ENCODE data around the gene NDNF. TPM values are rescaled to one million over a fixed set of nuclear protein-coding genes. Genes with fewer than 3 reads are reported as not detected.

The NDNF gene
- total RNA-seq, 1 donor from 2014 or later: 33.3 TPM

GRCh38 chr4:121030131-121030530 lies 42.2 kb downstream of the NDNF start:
- Mint-ChIP-seq H3K4me1 (ENCODE audit: unreplicated experiment) (peaks cover 3% of the 10 kb centered on the region), H3K27ac (ENCODE audit: unreplicated experiment) (no peak overlapping the region)
- DNase-seq (ENCODE audit: low spot score): no peak

GRCh38 chr4:121026034-121026433 lies 46.3 kb downstream of the NDNF start:
- H3K27ac Mint-ChIP-seq (ENCODE audit: unreplicated experiment): no peak overlapping the region

More at GRCh38 chr4:121030131-121030530, 42.2 kb downstream of the NDNF start:
- TF ChIP-seq CTCF (IDR thresholded peaks at IDR 0.05; ENCODE audit: unreplicated experiment): no peak
- Mint-ChIP-seq H3K36me3 (ENCODE audit: low read depth, unreplicated experiment) (no peaks in the 10 kb centered on the region), H3K27me3 (ENCODE audit: unreplicated experiment) (no peaks in the 10 kb centered on the region), H3K9me3 (ENCODE audit: unreplicated experiment) (no peaks in the 10 kb centered on the region), H3K4me3 (ENCODE audit: unreplicated experiment) (no peak overlapping the region)

GRCh38 chr4:121025540-121025939 lies 46.8 kb downstream of the NDNF start:
- Mint-ChIP-seq H3K27me3 (ENCODE audit: unreplicated experiment) (no peaks in the 10 kb centered on the region), H3K4me1 (ENCODE audit: unreplicated experiment) (no peaks in the 10 kb centered on the region), H3K4me3 (ENCODE audit: unreplicated experiment) (no peak overlapping the region), H3K36me3 (ENCODE audit: low read depth, unreplicated experiment) (no peaks in the 10 kb centered on the region), H3K9me3 (ENCODE audit: unreplicated experiment) (no peaks in the 10 kb centered on the region), H3K27ac (ENCODE audit: unreplicated experiment) (no peak overlapping the region)
- TF ChIP-seq CTCF (IDR thresholded peaks at IDR 0.05; ENCODE audit: unreplicated experiment): no peak
- no peak for DNase-seq (ENCODE audit: low spot score)

More at GRCh38 chr4:121026034-121026433, 46.3 kb downstream of the NDNF start:
- no peak overlapping the region for H3K4me3 Mint-ChIP-seq (ENCODE audit: unreplicated experiment)
- no peaks in the 10 kb centered on the region for H3K9me3 Mint-ChIP-seq (ENCODE audit: unreplicated experiment)
- no peak for DNase-seq (ENCODE audit: low spot score)
- no peaks in the 10 kb centered on the region for H3K4me1 Mint-ChIP-seq (ENCODE audit: unreplicated experiment)
- H3K36me3 Mint-ChIP-seq (ENCODE audit: low read depth, unreplicated experiment): no peaks in the 10 kb centered on the region
- no peak for TF ChIP-seq CTCF (IDR thresholded peaks at IDR 0.05; ENCODE audit: unreplicated experiment)
- no peaks in the 10 kb centered on the region for H3K27me3 Mint-ChIP-seq (ENCODE audit: unreplicated experiment)

- Mint-ChIP-seq H3K27me3 (ENCODE audit: unreplicated experiment) (peaks cover 7% of the 10 kb centered on the region), H3K36me3 (ENCODE audit: low read depth, unreplicated experiment) (no peaks in the 10 kb centered on the region), H3K4me3 (ENCODE audit: unreplicated experiment) (no peak overlapping the region), H3K4me1 (ENCODE audit: unreplicated experiment) (peaks cover 3% of the 10 kb centered on the region), H3K9me3 (ENCODE audit: unreplicated experiment) (no peaks in the 10 kb centered on the region), H3K27ac (ENCODE audit: unreplicated experiment) (no peak overlapping the region)
- no peak for TF ChIP-seq CTCF (IDR thresholded peaks at IDR 0.05; ENCODE audit: unreplicated experiment)
- no peak for DNase-seq (ENCODE audit: low spot score)
Observed at GRCh38 chr4:121018543-121018942, 53.8 kb downstream of the NDNF start.

- Mint-ChIP-seq H3K27ac (ENCODE audit: unreplicated experiment) (no peak overlapping the region), H3K27me3 (ENCODE audit: unreplicated experiment) (peaks cover 7% of the 10 kb centered on the region), H3K9me3 (ENCODE audit: unreplicated experiment) (no peaks in the 10 kb centered on the region), H3K4me3 (ENCODE audit: unreplicated experiment) (no peak overlapping the region), H3K4me1 (ENCODE audit: unreplicated experiment) (peaks cover 3% of the 10 kb centered on the region), H3K36me3 (ENCODE audit: low read depth, unreplicated experiment) (no peaks in the 10 kb centered on the region)
- no peak for TF ChIP-seq CTCF (IDR thresholded peaks at IDR 0.05; ENCODE audit: unreplicated experiment)
- DNase-seq (ENCODE audit: low spot score): no peak
Observed at GRCh38 chr4:121016611-121017010, 55.7 kb downstream of the NDNF start.

Data from endothelial cell (in vitro differentiated cells).